ENCODE measurements around the gene MAD1L1.

MAD1L1 gene

GRCh38 chr7:2019711-2020511, 212.8 kb downstream of the MAD1L1 start:
- DNase-seq = no peak

- no peak for DNase-seq
These were observed 213.4 kb downstream of the MAD1L1 start for GRCh38 chr7:2019461-2019710.

GRCh38 chr7:2018569-2019460, 213.9 kb downstream of the MAD1L1 start:
- DNase-seq = no peak

GRCh38 chr7:2017914-2018568, 214.7 kb downstream of the MAD1L1 start:
- no peak for DNase-seq

- DNase-seq = peak; percentile 11
These were observed 215.3 kb downstream of the MAD1L1 start for GRCh38 chr7:2017481-2017891.

GRCh38 chr7:2016761-2017480, 215.8 kb downstream of the MAD1L1 start:
- peak; percentile 19 for DNase-seq

GRCh38 chr7:2016021-2016631, 216.6 kb downstream of the MAD1L1 start:
- no peak for DNase-seq

GRCh38 chr7:2015251-2015871, 217.4 kb downstream of the MAD1L1 start:
- no peak for DNase-seq

GRCh38 chr7:2014391-2015241, 218.1 kb downstream of the MAD1L1 start:
- DNase-seq = no peak

GRCh38 chr7:2013381-2014311, 219.1 kb downstream of the MAD1L1 start:
- DNase-seq = no peak

GRCh38 chr7:2012981-2013380, 219.8 kb downstream of the MAD1L1 start:
- DNase-seq = no peak

- no peak for DNase-seq
These were observed 220.5 kb downstream of the MAD1L1 start for GRCh38 chr7:2012044-2012900.

GRCh38 chr7:2011266-2012043, 221.3 kb downstream of the MAD1L1 start:
- no peak for DNase-seq

- no peak for DNase-seq
These were observed 222.0 kb downstream of the MAD1L1 start for GRCh38 chr7:2010551-2011265.

GRCh38 chr7:2010101-2010500, 222.6 kb downstream of the MAD1L1 start:
- DNase-seq = no peak

- no peak for DNase-seq
These were observed 223.2 kb downstream of the MAD1L1 start for GRCh38 chr7:2009541-2010001.

GRCh38 chr7:2008936-2009540, 223.7 kb downstream of the MAD1L1 start:
- DNase-seq = no peak

All from NCI-H1436 (cell line).